NCI-H2029 (cell line): Measurements from ENCODE around the gene TOMM20.

ENCODE experiments used
- DNase-seq: peaks from one replicate; lab custom pipeline; 2025; lab: John Stamatoyannopoulos, UW

The TOMM20 gene

GRCh38 chr1:235063068-235063765 lies 65.4 kb downstream of the TOMM20 start:
- no peak for DNase-seq

- no peak for DNase-seq
Observed at GRCh38 chr1:235060607-235061470, 67.8 kb downstream of the TOMM20 start.
